PFSK-1 (cell line): ENCODE data around the gene TAAR6.

ENCODE experiments used
- POLR2AphosphoS5 ChIP-seq: IDR thresholded peaks from 2 replicates; pipeline ENCODE4 v1.6.1; 2012; ENCODE audit warnings: low read depth, mild to moderate bottlenecking, control low read depth, low read length, moderate library complexity
- SIN3A ChIP-seq: IDR thresholded peaks from 2 replicates; pipeline ENCODE4 v1.6.1; 2012; ENCODE audit warnings: mild to moderate bottlenecking, low read length, moderate library complexity, borderline replicate concordance; ENCODE audit not compliant: insufficient read depth
- TAF1 ChIP-seq: IDR thresholded peaks from 2 replicates; pipeline ENCODE4 v1.6.1; 2012; ENCODE audit warnings: low read length, control low read depth, borderline replicate concordance; ENCODE audit not compliant: insufficient read depth
- TF ChIP-seq, protein P1 (sequence below), 2 experiments: IDR thresholded peaks; 2 replicates each; pipeline versions ENCODE4 v1.6.1 to v1.8.0; 2011 to 2012; ENCODE audit warnings: low read depth in 2 of 2, low read length in 2 of 2, control low read depth in 1 of 2, inconsistent platforms in 1 of 2, mild to moderate bottlenecking in 1 of 2, moderate library complexity in 1 of 2; ENCODE audit not compliant: insufficient read depth in 1 of 2

DNA sequence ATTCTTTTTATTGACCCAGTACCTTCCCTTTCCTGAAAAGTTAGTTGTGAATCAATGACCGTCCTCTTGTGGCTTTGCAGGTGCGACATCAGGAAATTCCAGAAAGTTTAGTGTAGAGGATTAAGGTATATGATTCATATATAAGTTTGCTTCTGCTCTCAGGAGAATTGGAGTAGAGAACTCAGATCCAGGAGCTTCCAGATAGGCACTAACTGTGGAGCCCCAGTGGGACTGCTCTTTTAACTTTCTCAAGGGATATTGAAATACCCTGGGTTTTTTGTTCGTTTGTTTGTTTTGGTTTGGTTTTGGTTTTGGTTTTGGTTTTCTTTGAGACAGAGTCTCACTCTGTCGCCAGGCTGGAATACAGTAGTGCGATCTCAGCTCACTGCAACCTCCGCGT lies 44.4 kb downstream of the TAAR6 start:
- TF ChIP-seq POLR2AphosphoS5: no peak
- TF ChIP-seq, protein P1, sequence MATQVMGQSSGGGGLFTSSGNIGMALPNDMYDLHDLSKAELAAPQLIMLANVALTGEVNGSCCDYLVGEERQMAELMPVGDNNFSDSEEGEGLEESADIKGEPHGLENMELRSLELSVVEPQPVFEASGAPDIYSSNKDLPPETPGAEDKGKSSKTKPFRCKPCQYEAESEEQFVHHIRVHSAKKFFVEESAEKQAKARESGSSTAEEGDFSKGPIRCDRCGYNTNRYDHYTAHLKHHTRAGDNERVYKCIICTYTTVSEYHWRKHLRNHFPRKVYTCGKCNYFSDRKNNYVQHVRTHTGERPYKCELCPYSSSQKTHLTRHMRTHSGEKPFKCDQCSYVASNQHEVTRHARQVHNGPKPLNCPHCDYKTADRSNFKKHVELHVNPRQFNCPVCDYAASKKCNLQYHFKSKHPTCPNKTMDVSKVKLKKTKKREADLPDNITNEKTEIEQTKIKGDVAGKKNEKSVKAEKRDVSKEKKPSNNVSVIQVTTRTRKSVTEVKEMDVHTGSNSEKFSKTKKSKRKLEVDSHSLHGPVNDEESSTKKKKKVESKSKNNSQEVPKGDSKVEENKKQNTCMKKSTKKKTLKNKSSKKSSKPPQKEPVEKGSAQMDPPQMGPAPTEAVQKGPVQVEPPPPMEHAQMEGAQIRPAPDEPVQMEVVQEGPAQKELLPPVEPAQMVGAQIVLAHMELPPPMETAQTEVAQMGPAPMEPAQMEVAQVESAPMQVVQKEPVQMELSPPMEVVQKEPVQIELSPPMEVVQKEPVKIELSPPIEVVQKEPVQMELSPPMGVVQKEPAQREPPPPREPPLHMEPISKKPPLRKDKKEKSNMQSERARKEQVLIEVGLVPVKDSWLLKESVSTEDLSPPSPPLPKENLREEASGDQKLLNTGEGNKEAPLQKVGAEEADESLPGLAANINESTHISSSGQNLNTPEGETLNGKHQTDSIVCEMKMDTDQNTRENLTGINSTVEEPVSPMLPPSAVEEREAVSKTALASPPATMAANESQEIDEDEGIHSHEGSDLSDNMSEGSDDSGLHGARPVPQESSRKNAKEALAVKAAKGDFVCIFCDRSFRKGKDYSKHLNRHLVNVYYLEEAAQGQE (IDR thresholded peaks at IDR 0.05; ENCODE audit: insufficient read depth in 1 of 2, low read depth in 2 of 2, low read length in 2 of 2): no peak
- no peak for TF ChIP-seq TAF1
- no peak for TF ChIP-seq SIN3A
